Prostate gland (tissue), 2 donors: Measurements from ENCODE around the gene UBR2.

Experiments
- CTCF ChIP-seq, 4 experiments: fragments of 200-600 bp in 2 of 4; fragments of 450-650 bp in 2 of 4; sonication (generic) in 2 of 4; IDR thresholded peaks; 1 replicate in 3 of 4; 2 replicates in 1 of 4; pipeline ENCODE4 v1.5.1; 2016 to 2019; ENCODE audit warnings: antibody characterized with exemption in 4 of 4, mild to moderate bottlenecking in 2 of 4, moderate library complexity in 2 of 4
- POLR2A ChIP-seq: fragments of 450-650 bp; IDR thresholded peaks from one replicate; pipeline ENCODE4 v1.6.1; 2016; ENCODE audit warnings: antibody characterized with exemption, mild to moderate bottlenecking

- TF ChIP-seq CTCF (IDR thresholded peaks at IDR 0.05) (no peak), POLR2A (no peak)
Observed at GRCh38 chr6:42545226-42545773, 18.5 kb upstream of the UBR2 start.
